K562 (cell line): ENCODE measurements around the gene EGR1. TPM values are rescaled to one million over a fixed set of nuclear protein-coding genes. Genes with fewer than 3 reads are reported as not detected.

Source experiments
- E2F6 ChIP-seq, 2 experiments: IDR thresholded peaks; 2 replicates each; pipeline ENCODE4 v1.6.1; 2011; ENCODE audit warnings: borderline replicate concordance in 1 of 2, control low read depth in 1 of 2, low read depth in 1 of 2, low read length in 1 of 2, mild to moderate bottlenecking in 1 of 2, mixed read lengths in 1 of 2, moderate library complexity in 1 of 2; ENCODE audit not compliant: insufficient read depth in 1 of 2, insufficient read length in 1 of 2, poor library complexity in 1 of 2, severe bottlenecking in 1 of 2; ENCODE audit errors: extremely low read depth in 1 of 2
- FOXP1 ChIP-seq: sonication (generic); formaldehyde crosslinking; IDR thresholded peaks from 2 replicates; pipeline ENCODE4 v1.8.0; 2022; ENCODE audit warnings: mild to moderate bottlenecking, missing genetic modification reagents
- GATA2 ChIP-seq: sonication (generic); formaldehyde crosslinking; IDR thresholded peaks from 2 replicates; pipeline ENCODE4 v1.4.0; 2020; ENCODE audit warnings: mild to moderate bottlenecking, missing genetic modification reagents
- HDAC3 ChIP-seq: fragments of 450-650 bp; IDR thresholded peaks from 2 replicates; pipeline ENCODE4 v1.6.1; 2018; ENCODE audit warnings: borderline replicate concordance, mild to moderate bottlenecking, moderate library complexity; ENCODE audit not compliant: partially characterized antibody
- HES1 ChIP-seq: fragments of 450-650 bp; IDR thresholded peaks from 2 replicates; pipeline ENCODE4 v1.6.1; 2016; ENCODE audit warnings: low read depth, mild to moderate bottlenecking, moderate library complexity
- HLTF ChIP-seq: fragments of 450-650 bp; IDR thresholded peaks from 2 replicates; pipeline ENCODE4 v1.6.1; 2016
- HNRNPH1 ChIP-seq: fragments of 200-400 bp; formaldehyde crosslinking; optimal IDR thresholded peaks from 2 replicates; pipeline ENCODE3; 2017; ENCODE audit warnings: low read depth, mild to moderate bottlenecking, low read length, moderate library complexity
- HNRNPK ChIP-seq: fragments of 200-400 bp; formaldehyde crosslinking; IDR thresholded peaks from one replicate; pipeline ENCODE4 v1.6.1; 2018; ENCODE audit warnings: mild to moderate bottlenecking, low read depth, low read length; ENCODE audit not compliant: poor library complexity, severe bottlenecking
- KLF16 ChIP-seq: IDR thresholded peaks from 2 replicates; pipeline ENCODE4 v1.6.1; 2016; ENCODE audit warnings: antibody characterized with exemption
- LCOR ChIP-seq: sonication (generic); formaldehyde crosslinking; IDR thresholded peaks from 2 replicates; pipeline ENCODE4 v1.8.0; 2022; ENCODE audit warnings: mild to moderate bottlenecking, missing genetic modification reagents
- LEF1 ChIP-seq: fragments of 450-650 bp; IDR thresholded peaks from 2 replicates; pipeline ENCODE4 v1.6.1; 2016; ENCODE audit warnings: mild to moderate bottlenecking
- MLX ChIP-seq, 2 experiments: fragments of 450-650 bp in 1 of 2; sonication (generic) in 1 of 2; formaldehyde crosslinking; conservative IDR thresholded peaks; 2 replicates each; pipeline versions ENCODE4 v1.4.0 to v1.8.1; 2020 to 2022; ENCODE audit warnings: mild to moderate bottlenecking in 1 of 2, missing genetic modification reagents in 1 of 2
- NBN ChIP-seq: fragments of 450-650 bp; IDR thresholded peaks from 2 replicates; pipeline ENCODE4 v1.6.1; 2016; ENCODE audit warnings: low read depth, mild to moderate bottlenecking
- NR3C1 ChIP-seq: sonication (generic); formaldehyde crosslinking; IDR thresholded peaks from 2 replicates; pipeline ENCODE4 v1.8.1; 2022; ENCODE audit warnings: missing genetic modification reagents
- PREB ChIP-seq: sonication (generic); formaldehyde crosslinking; IDR thresholded peaks from 2 replicates; pipeline ENCODE4 v1.8.1; 2023; ENCODE audit warnings: mild to moderate bottlenecking, missing genetic modification reagents
- PYGO2 ChIP-seq: fragments of 450-650 bp; IDR thresholded peaks from 2 replicates; pipeline ENCODE4 v1.6.1; 2016; ENCODE audit warnings: mild to moderate bottlenecking, missing genetic modification characterization, moderate library complexity, missing compliant biosample characterization
- RBFOX2 ChIP-seq: fragments of 200-400 bp; formaldehyde crosslinking; IDR thresholded peaks from 2 replicates; pipeline ENCODE4 v1.6.1; 2017; ENCODE audit warnings: low read depth, mild to moderate bottlenecking, low read length, moderate library complexity
- SPI1 ChIP-seq: IDR thresholded peaks from 2 replicates; pipeline ENCODE4 v1.6.1; 2011; ENCODE audit warnings: low read depth, low read length, control low read depth, borderline replicate concordance
- ZHX1 ChIP-seq: fragments of 150-350 bp; conservative IDR thresholded peaks from 2 replicates; pipeline ENCODE4 v1.6.1; 2014; ENCODE audit warnings: low read length
- ZNF133 ChIP-seq: fragments of 250-450 bp; sonication (Bioruptor Pico); IDR thresholded peaks from 2 replicates; pipeline ENCODE4 v1.4.0; 2020; ENCODE audit warnings: mild to moderate bottlenecking
- ZNF384 ChIP-seq: IDR thresholded peaks from 2 replicates; pipeline ENCODE4 v1.6.1; 2012; ENCODE audit warnings: low read depth, low read length, improper control_type of control experiment
- ZNF699 ChIP-seq: fragments of 250-450 bp; sonication (Bioruptor Pico); IDR thresholded peaks from 2 replicates; pipeline ENCODE4 v1.8.0; 2021; ENCODE audit warnings: mild to moderate bottlenecking, moderate library complexity; ENCODE audit not compliant: insufficient replicate concordance
- polyA plus RNA-seq, 8 experiments: library from polyadenylated mRNA; depleted of rRNA in 4 of 8; stranded (reverse) in 5 of 8; unstranded in 3 of 8; fragments of >200 nt; fragmentation: Nextera tagmentation in 2 of 8; fragmentation: Illumina TruSeq in 1 of 8; extraction: Ambion mirVana in 2 of 8; extraction: Trizol in 1 of 8; gene quantifications; 2 replicates each; pipeline versions ENCODE4 v1.2.1 to v1.2.3, GENCODE V29; 2011 to 2014; ENCODE audit warnings: inconsistent platforms in 1 of 8, missing spikeins in 1 of 8
- total RNA-seq, 7 experiments: library from RNA; depleted of rRNA in 6 of 7; stranded (reverse); fragments of >200 nt in 6 of 7; fragmentation: Illumina TruSeq in 2 of 7; extraction: Trizol in 2 of 7; gene quantifications; 2 replicates each; pipeline versions ENCODE4 v1.2.1 to v1.2.3, GENCODE V29; 2011 to 2021; ENCODE audit warnings: low replicate concordance in 1 of 7

Gene EGR1
- total and polyA plus RNA-seq, 9 of the 15 experiments (the other 6 are each of a cell fraction or from before 2014, with no cell fraction given): 1.3 to 132 (median 21.5) TPM

GRCh38 chr5:138470322-138471051 is 5.2 kb downstream of the EGR1 start (continued):
- TF ChIP-seq PREB: peak; percentile 11; the same call in 1 of the 2 replicates
- no peak for TF ChIP-seq PYGO2
- TF ChIP-seq MLX (CRISPR knock-in tag; conservative IDR thresholded peaks at IDR 0.05): no peak
- TF ChIP-seq HNRNPH1: no peak
- no peak for TF ChIP-seq HDAC3
- TF ChIP-seq LCOR (CRISPR knock-in tag): no peak; the same call in 1 of the 2 replicates
- TF ChIP-seq ZHX1: no peak
- no peak for TF ChIP-seq NR3C1 (CRISPR knock-in tag)
- TF ChIP-seq LEF1: no peak
- TF ChIP-seq RBFOX2: peak; percentile 80
- no peak for TF ChIP-seq HNRNPK
- TF ChIP-seq HLTF: peak; percentile 59; the same call in 1 of the 2 replicates
- TF ChIP-seq ZNF133 (CRISPR knock-in tag): no peak
- TF ChIP-seq FOXP1: no peak
- TF ChIP-seq GATA2 (CRISPR knock-in tag): 0 out of 2 replicates have a peak, but pooled peaks have one; percentile 17
- TF ChIP-seq ZNF384: no peak
- TF ChIP-seq E2F6 (IDR thresholded peaks at IDR 0.05; ENCODE audit: borderline replicate concordance in 1 of 2, extremely low read depth in 1 of 2, insufficient read depth in 1 of 2, insufficient read length in 1 of 2, low read depth in 1 of 2, low read length in 1 of 2, poor library complexity in 1 of 2, severe bottlenecking in 1 of 2): no peak
- no peak for TF ChIP-seq SPI1
- no peak for TF ChIP-seq HES1
- no peak for TF ChIP-seq NBN
- no peak for TF ChIP-seq KLF16
- no peak for TF ChIP-seq ZNF699
